Ovary (tissue), 9 donors: ENCODE measurements around the gene KIF16B. TPM values are rescaled to one million over a fixed set of nuclear protein-coding genes. Genes with fewer than 3 reads are reported as not detected.

Source experiments
- DNase-seq, 5 donors: peaks; one replicate each; pipeline ENCODE4 v3.0.0-alpha.2; 2019 to 2020
- H3K27ac ChIP-seq, 2 donors: fragments of 200-600 bp; one replicate each; pipeline versions ENCODE4 v1.5.1 to v1.8.0; 2019 to 2022
- H3K27me3 ChIP-seq: fragments of 200-600 bp; one replicate; pipeline ENCODE4 v1.8.0; 2022
- H3K36me3 ChIP-seq: fragments of 200-600 bp; sonication (generic); one replicate; pipeline ENCODE4 v1.5.1; 2019
- H3K4me1 ChIP-seq: one replicate; pipeline ENCODE4 v1.8.1; 2013; ENCODE audit warnings: mild to moderate bottlenecking, moderate library complexity; ENCODE audit not compliant: insufficient read depth
- H3K4me3 ChIP-seq: fragments of 200-600 bp; sonication (generic); one replicate; pipeline ENCODE4 v1.5.1; 2017
- H3K9me3 ChIP-seq, 2 donors: fragments of 200-600 bp in 1 of 2; sonication (generic) in 1 of 2; one replicate each; pipeline versions ENCODE4 v1.5.1 to v1.8.1; 2013 to 2019; ENCODE audit warnings: mild to moderate bottlenecking in 1 of 2, moderate library complexity in 1 of 2
- CTCF ChIP-seq, 3 donors: fragments of 450-650 bp in 2 of 3; fragments of 200-600 bp in 1 of 3; IDR thresholded peaks; one replicate each; pipeline versions ENCODE4 v1.5.1 to v1.8.0; 2016 to 2022; ENCODE audit warnings: antibody characterized with exemption in 3 of 3, mild to moderate bottlenecking in 1 of 3
- EP300 ChIP-seq: sonication (generic); formaldehyde crosslinking; IDR thresholded peaks from one replicate; pipeline ENCODE4 v1.6.1; 2017; ENCODE audit warnings: antibody characterized with exemption
- POLR2A ChIP-seq: fragments of 450-650 bp; IDR thresholded peaks from one replicate; pipeline ENCODE4 v1.6.1; 2017; ENCODE audit warnings: antibody characterized with exemption, mild to moderate bottlenecking, moderate library complexity
- WGBS, 3 donors: extraction: QIAGEN DNeasy Blood & Tissue Kit in 1 of 3; methylation state at CpG; one replicate each; pipeline versions ENCODE4 v1.1.5 to v1.1.7; 2013 to 2017; 5-methylcytosine and 5-hydroxymethylcytosine counted together
- intact Hi-C, 4 donors: fragments of 100-400 bp; cut with DNase I; formaldehyde crosslinking; loops; one replicate each; pipeline versions ENCODE4 v1.11.0 to v1.15.1; 2022 to 2023
- polyA plus RNA-seq, 2 donors: library from polyadenylated mRNA; stranded (reverse); fragments of 200-250 nt in 1 of 2; fragments of 350-450 nt in 1 of 2; fragmentation: Illumina TruSeq in 1 of 2; extraction: RNeasy Lipid Tissue Mini Kit (QIAGEN cat#74804) in 1 of 2; gene quantifications; one replicate each; pipeline ENCODE4 v1.2.3, GENCODE V29; 2013 to 2014
- total RNA-seq, 7 donors: library from RNA; depleted of rRNA in 2 of 7; stranded (reverse); fragments of >200 nt in 2 of 7; fragmentation: NEBNext Ultra II Directional in 3 of 7; extraction: Animal tissue kit (Norgen Biotek cat#: 25700) in 3 of 7; gene quantifications; one replicate each; pipeline versions ENCODE4 v1.1.0 to v1.2.4, GENCODE V29; 2016 to 2023
- donor health status: DM: no; HTN: no; CAD: no; lungs with moderate emphysema.
- donor health status: DM: no; HTN: no; CAD: no.
- donor health status: Bipolar disorder and iron deficiency.
- donor health status: DM: yes; HTN: yes; CAD: no.
- donor health status: DM: no; HTN: no; CAD: no.
- donor health status: DM: yes; HTN: yes; CAD: no.

The KIF16B gene
- total and polyA plus RNA-seq, 9 donors = 10.9 to 28.1 (median 20.2) TPM

GRCh38 chr20:16560661-16561060 lies 12.6 kb downstream of the KIF16B start:
- H3K27ac ChIP-seq = no peak overlapping the region
- H3K27me3 ChIP-seq = no peaks in the 10 kb centered on the region
- H3K9me3 ChIP-seq = no peaks in the 10 kb centered on the region
- H3K36me3 ChIP-seq = no peaks in the 10 kb centered on the region
- no peak for DNase-seq
- 83 to 95% (median 84%) methylated on average over 9 of the region's 9 CpGs for WGBS, 3 donors
- peaks cover 5% of the 10 kb centered on the region for H3K4me1 ChIP-seq
- H3K4me3 ChIP-seq = no peak overlapping the region
- TF ChIP-seq CTCF (IDR thresholded peaks at IDR 0.05) (no peak), POLR2A (no peak), EP300 (no peak)
- intact Hi-C loops = no loop called here

GRCh38 chr20:16560216-16560615 lies 13.0 kb downstream of the KIF16B start:
- Histone ChIP-seq H3K27ac (no peak overlapping the region), H3K9me3 (no peaks in the 10 kb centered on the region), H3K36me3 (no peaks in the 10 kb centered on the region), H3K4me3 (no peak overlapping the region), H3K27me3 (no peaks in the 10 kb centered on the region), H3K4me1 (peaks cover 5% of the 10 kb centered on the region)
- DNase-seq = no peak
- WGBS, 3 donors = 95 to 99% (median 98%) methylated on average over 2 of the region's 2 CpGs
- intact Hi-C loops = no loop called here
- TF ChIP-seq POLR2A (no peak), EP300 (no peak), CTCF (IDR thresholded peaks at IDR 0.05) (no peak)

GRCh38 chr20:16556301-16556700 lies 16.9 kb downstream of the KIF16B start:
- no peak for DNase-seq
- Histone ChIP-seq H3K36me3 (no peaks in the 10 kb centered on the region), H3K27me3 (no peaks in the 10 kb centered on the region), H3K9me3 (no peaks in the 10 kb centered on the region), H3K27ac (no peak overlapping the region), H3K4me3 (no peak overlapping the region), H3K4me1 (peaks cover 10% of the 10 kb centered on the region)
- WGBS, 3 donors = 96% methylated on average over 5 of the region's 5 CpGs
- no peak for TF ChIP-seq POLR2A
- TF ChIP-seq CTCF (IDR thresholded peaks at IDR 0.05) = no peak
- no peak for TF ChIP-seq EP300
- intact Hi-C loops = no loop called here

GRCh38 chr20:16555754-16556153 lies 17.5 kb downstream of the KIF16B start:
- Histone ChIP-seq H3K27me3 (no peaks in the 10 kb centered on the region), H3K9me3 (no peaks in the 10 kb centered on the region), H3K4me3 (no peak overlapping the region), H3K4me1 (peaks cover 10% of the 10 kb centered on the region), H3K36me3 (no peaks in the 10 kb centered on the region), H3K27ac (no peak overlapping the region)
- intact Hi-C loops = no loop called here
- TF ChIP-seq EP300 (no peak), CTCF (IDR thresholded peaks at IDR 0.05) (no peak), POLR2A (no peak)
- DNase-seq = no peak
